Dendritic cell treated with granulocyte-macrophage colony-stimulating factor and Interleukin-4, amounts not matched to agents 40 ng/mL and 50 ng/mL, for 4 days (primary cell): ENCODE results near the gene ZNF154.
A peak's percentile ranks its signal among the peaks of the same experiment; 100 is the strongest.
"Not testable (repeated sequence)": the region's sequence is repeated elsewhere in the genome, so short reads cannot be mapped to it uniquely, and the experiment has no call there.

Experiments used
- H3K27ac Mint-ChIP-seq: one replicate; pipeline ENCODE4 v1.8.0; 2022; ENCODE audit warnings: mild to moderate bottlenecking, mixed read lengths
- H3K27me3 Mint-ChIP-seq: one replicate; pipeline ENCODE4 v1.8.0; 2022; ENCODE audit warnings: mild to moderate bottlenecking, mixed read lengths
- H3K36me3 Mint-ChIP-seq: one replicate; pipeline ENCODE4 v1.8.0; 2022; ENCODE audit warnings: low read depth, mixed read lengths
- H3K4me1 Mint-ChIP-seq: one replicate; pipeline ENCODE4 v1.8.0; 2022; ENCODE audit warnings: low read depth, mixed read lengths
- H3K4me3 Mint-ChIP-seq: one replicate; pipeline ENCODE4 v1.8.0; 2022; ENCODE audit warnings: mild to moderate bottlenecking, moderate library complexity, mixed read lengths
- H3K9me3 Mint-ChIP-seq: one replicate; pipeline ENCODE4 v1.8.0; 2022; ENCODE audit warnings: mixed read lengths
- intact Hi-C: fragments of 100-400 bp; cut with micrococcal nuclease; formaldehyde crosslinking; loops from one replicate; pipeline ENCODE4 v1.15.0; 2022

The ZNF154 gene

DNA sequence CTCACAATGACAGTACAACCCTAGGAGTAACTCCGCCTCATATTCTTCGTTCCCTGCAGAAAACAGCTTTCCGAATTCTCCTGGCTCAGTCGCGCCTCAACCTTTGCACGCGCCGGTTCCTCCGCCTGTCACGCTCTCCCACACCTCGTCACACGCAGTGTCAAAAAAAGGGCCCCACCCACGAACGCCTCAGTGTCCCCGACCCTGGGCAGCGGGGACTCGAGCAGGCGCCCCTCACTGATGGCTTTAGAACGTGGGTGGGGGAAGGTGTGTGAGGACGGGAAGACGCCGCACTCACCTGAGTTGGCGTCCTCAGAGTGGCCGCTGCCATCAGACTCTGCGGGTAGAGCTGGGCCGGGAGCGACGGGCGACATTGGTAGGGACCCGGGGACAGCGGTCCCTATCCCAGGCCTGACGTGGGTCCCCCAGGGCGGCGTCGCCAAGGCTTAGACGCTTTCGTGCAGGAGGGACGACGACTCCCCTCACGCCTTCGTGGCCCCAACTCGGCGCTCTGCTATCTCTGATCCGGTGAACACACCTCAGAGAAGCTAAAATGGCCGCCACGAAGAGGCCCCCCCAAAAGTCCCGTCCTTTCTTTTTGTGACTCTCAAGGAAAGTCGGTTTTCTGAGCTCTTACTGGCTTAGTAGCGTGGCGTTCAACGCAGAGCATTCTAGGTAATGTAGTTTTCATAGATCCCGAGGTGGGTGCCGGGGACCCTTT, at the start of gene ZNF154:
TSS of gene ZNF154 (minus strand) at position 564 of the 721 bp plus-strand sequence. CDS start at position 331, 233 bp downstream.
- peaks cover 28% of the 10 kb centered on the region for H3K36me3 Mint-ChIP-seq
- peaks cover 68% of the 10 kb centered on the region for H3K9me3 Mint-ChIP-seq
- H3K4me1 Mint-ChIP-seq = peaks cover 14% of the 10 kb centered on the region
- intact Hi-C loops = no loop called here
- peak within 1 kb of the TSS; percentile 52 for H3K27ac Mint-ChIP-seq
- peak within 1 kb of the TSS; percentile 68 for H3K4me3 Mint-ChIP-seq
- H3K27me3 Mint-ChIP-seq = peaks cover 21% of the 10 kb centered on the region

DNA sequence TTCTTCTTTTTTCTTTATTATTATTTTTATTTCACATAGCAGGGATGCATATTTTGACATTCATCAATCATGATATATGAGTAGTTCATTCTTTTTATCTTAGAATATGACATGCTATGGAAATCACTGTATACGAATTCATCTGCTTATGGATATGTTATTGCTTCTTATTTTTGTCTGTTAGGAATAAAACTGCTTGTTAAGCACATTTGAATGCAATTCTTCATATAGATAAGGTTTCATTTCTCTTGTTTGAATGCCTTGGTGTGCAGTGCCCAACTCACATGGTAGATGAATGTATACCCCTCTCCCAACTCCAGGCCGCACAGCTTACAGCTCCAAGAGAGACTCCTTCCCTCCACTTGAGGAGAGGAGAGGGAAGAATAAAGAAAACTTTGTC, 48.9 kb upstream of the ZNF154 start:
- Mint-ChIP-seq H3K27ac (no peak overlapping the region), H3K27me3 (no peaks in the 10 kb centered on the region), H3K4me1 (no peaks in the 10 kb centered on the region), H3K36me3 (peaks cover 98% of the 10 kb centered on the region), H3K9me3 (peaks cover 34% of the 10 kb centered on the region), H3K4me3 (no peak overlapping the region)
- intact Hi-C loops = no loop called here

DNA sequence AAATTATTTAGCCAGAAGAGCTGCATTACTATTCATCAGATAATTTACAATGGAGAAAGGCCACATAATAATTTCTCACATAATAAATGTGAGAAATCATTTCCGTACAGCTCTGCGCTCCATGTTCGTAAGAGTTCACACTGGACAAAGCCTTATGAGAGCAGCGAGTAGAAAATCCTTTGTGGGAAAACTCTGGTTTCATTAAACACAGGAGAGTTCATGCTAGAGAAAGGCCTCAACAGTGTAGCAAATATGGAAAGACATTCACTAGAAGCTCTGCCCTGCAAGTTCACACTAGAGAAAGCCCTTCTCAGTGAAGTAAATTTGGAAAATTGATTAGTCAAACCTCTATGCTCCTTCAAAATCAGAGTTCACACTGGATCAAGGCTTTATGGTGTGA, 46.0 kb upstream of the ZNF154 start:
- peaks cover 100% of the 10 kb centered on the region for H3K36me3 Mint-ChIP-seq
- intact Hi-C loops = no loop called here
- no peaks in the 10 kb centered on the region for H3K27me3 Mint-ChIP-seq
- H3K9me3 Mint-ChIP-seq = peaks cover 62% of the 10 kb centered on the region
- no peak overlapping the region for H3K4me3 Mint-ChIP-seq
- H3K4me1 Mint-ChIP-seq = no peaks in the 10 kb centered on the region
- H3K27ac Mint-ChIP-seq = no peak overlapping the region

DNA sequence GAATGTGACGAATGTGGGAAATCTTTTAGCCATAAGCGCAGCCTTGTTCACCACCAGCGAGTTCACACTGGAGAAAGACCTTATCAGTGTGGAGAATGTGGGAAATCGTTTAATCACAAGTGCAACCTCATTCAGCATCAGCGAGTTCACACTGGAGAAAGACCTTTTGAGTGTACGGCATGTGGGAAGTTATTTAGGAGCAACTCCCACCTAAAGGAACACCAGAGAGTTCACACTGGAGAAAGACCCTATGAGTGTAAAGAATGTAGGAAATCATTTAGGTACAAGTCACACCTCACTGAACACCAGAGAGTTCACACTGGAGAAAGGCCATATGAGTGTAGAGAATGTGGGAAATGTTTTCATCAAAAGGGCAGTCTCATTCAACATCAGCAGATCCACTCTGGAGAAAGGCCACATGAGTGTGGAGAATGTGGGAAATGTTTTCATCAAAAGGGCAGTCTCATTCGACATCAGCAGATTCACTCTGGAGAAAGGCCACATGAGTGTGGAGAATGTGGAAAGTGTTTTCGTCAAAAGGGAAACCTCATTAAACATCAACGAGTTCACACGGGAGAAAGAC, 45.2 kb upstream of the ZNF154 start:
- Mint-ChIP-seq H3K4me1 (no peaks in the 10 kb centered on the region), H3K4me3 (no peak overlapping the region), H3K36me3 (peaks cover 100% of the 10 kb centered on the region), H3K27ac (no peak overlapping the region), H3K27me3 (no peaks in the 10 kb centered on the region), H3K9me3 (peaks cover 71% of the 10 kb centered on the region)
- intact Hi-C loops = no loop called here

DNA sequence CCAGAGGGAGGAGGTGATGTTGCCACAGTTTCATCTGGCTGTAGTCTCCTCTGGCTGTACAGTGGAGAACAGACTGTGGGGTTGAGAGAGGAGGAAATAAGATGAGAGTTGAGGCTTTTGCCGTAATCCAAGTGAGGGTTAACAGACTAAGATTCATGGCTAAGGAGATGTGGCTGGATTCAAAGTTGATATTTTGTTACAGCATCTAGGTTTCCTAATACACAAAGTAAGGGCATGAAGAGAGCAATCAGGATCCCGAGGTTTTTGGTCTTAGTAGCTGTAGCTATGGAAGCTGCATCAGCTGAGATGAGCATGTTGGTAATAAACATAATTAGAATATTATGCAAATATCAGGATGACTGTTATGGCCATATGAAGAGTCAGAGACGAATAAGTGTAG, 39.0 kb upstream of the ZNF154 start:
- H3K27ac Mint-ChIP-seq = no peak overlapping the region
- peaks cover 54% of the 10 kb centered on the region for H3K9me3 Mint-ChIP-seq
- H3K36me3 Mint-ChIP-seq = peaks cover 65% of the 10 kb centered on the region
- H3K27me3 Mint-ChIP-seq = no peaks in the 10 kb centered on the region
- intact Hi-C loops = no loop called here
- peaks cover 13% of the 10 kb centered on the region for H3K4me1 Mint-ChIP-seq
- H3K4me3 Mint-ChIP-seq = peak overlapping the region; percentile 97

DNA sequence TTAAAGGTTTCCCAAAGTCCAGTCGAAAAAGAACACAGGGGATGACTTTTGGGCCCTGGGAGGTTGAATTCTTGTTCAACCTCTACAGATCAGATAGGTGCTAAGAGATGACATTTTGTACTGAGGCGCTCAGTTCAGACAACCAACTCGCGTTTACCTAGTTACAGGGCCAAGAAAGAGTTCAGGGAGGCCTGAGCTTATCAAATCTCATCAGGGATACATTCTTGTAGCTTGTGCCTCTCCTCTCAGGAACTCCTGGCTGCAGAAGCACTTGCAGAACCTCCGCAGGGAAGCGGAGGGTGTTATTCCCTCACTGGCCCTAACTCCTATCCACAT, 38.4 kb upstream of the ZNF154 start:
- Mint-ChIP-seq H3K27me3 (no peaks in the 10 kb centered on the region), H3K27ac (peak overlapping the region; percentile 96), H3K9me3 (peaks cover 48% of the 10 kb centered on the region), H3K36me3 (peaks cover 59% of the 10 kb centered on the region), H3K4me1 (peaks cover 13% of the 10 kb centered on the region), H3K4me3 (peak overlapping the region; percentile 97)
- intact Hi-C loops = no loop called here

DNA sequence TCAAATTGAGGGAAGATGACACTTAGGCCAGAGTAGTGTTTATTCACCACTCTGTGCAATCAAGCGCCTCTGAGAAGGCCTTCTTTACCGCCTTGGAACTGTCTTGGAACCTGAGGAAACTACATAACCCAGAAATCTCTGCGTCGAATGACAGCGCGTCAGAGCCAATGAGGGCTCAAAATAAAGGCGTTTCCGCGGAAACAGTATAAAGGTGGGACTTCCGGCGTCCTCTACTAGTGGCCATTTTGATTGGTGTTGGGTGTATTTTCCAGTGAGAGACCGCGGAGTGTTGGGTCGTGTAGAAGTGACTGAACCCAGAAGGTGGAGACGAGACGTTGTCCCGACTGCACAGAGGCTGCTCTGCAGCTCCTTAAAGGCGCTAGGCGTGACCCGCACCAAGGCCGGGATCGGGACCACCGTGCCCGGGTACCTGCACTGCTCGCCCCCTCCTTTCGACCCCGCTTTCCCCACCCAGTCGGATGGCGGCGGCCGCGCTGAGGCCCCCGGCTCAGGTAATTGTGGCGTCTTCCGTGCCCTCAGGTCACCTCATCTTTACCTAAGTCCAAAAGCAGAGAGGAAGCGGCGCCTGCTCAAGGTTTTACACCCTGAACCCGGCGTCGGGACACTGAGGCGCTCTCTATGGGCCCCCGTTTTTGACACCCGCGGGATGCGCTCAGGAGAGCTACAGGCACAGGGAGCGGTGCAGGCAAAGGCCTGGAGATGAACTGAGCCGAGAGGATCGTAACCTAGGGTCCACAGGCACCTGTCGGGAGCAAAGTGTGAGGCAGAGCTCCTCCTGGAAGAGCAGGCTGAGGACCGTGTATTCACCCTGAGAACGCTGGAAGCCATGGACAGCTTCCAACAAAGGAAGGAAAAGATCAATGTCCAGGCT, 37.8 kb upstream of the ZNF154 start, which contains the start of gene ZNF776:
TSS of gene ZNF776 (plus strand) at position 236 of the 892 bp plus-strand sequence. CDS start at position 480, 244 bp downstream.
- H3K9me3 Mint-ChIP-seq = peaks cover 42% of the 10 kb centered on the region
- peaks cover 13% of the 10 kb centered on the region for H3K4me1 Mint-ChIP-seq
- peak within 1 kb of the TSS; percentile 97 for H3K4me3 Mint-ChIP-seq
- H3K27me3 Mint-ChIP-seq = peaks cover 3% of the 10 kb centered on the region
- H3K36me3 Mint-ChIP-seq = peaks cover 53% of the 10 kb centered on the region
- intact Hi-C loops = loop anchor here (1.0 kb wide), 1 partner anchor 22 kb away; the partner anchor contains the start of gene ZNF586
- peak within 1 kb of the TSS; percentile 96 for H3K27ac Mint-ChIP-seq

DNA sequence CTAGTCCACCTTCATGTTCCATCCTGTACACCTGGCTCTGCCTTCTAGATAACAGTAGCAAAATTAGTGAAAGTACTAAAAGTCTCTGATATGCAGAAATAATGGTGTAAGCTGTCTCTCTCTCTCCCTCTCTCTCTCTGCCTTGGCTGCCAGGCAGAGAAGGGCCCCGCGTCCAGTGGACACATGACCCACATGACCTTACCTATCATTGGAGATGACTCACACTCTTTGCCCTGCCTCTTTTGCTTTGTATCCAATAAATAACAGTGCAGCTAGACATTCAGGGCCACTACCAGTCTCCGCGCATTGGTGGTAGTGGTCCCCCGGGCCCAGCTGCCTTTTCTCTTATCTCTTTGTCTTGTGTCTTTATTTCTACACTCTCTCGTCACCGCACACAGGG, 29.8 kb upstream of the ZNF154 start:
- H3K4me1 Mint-ChIP-seq, H3K27me3 Mint-ChIP-seq, H3K9me3 Mint-ChIP-seq, H3K27ac Mint-ChIP-seq, H3K4me3 Mint-ChIP-seq, H3K36me3 Mint-ChIP-seq: not testable (repeated sequence)
- intact Hi-C loops = loop anchor here (1.0 to 5.0 kb wide), 2 partner anchors 165 to 419 kb away; no protein-coding TSS in a partner anchor

DNA sequence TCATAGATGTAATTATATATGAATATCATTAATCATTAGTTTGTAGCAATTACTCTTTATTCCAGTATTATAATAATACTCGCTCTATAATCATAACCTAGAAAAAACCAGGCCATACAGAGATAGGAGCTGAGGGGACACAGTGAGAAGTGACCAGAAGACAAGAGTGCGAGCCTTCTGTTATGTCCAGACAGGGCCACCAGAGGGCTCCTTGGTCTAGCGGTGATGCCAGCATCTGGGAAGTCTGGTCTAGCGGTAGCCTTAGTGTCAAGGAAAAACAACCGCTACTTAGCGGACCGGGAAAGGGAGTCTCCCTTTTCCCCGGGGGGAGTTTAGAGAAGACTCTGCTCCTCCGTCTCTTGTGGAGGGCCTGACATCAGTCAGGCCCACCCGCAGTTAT, 29.3 kb upstream of the ZNF154 start:
- H3K27me3 Mint-ChIP-seq, H3K36me3 Mint-ChIP-seq, H3K4me3 Mint-ChIP-seq, H3K9me3 Mint-ChIP-seq, H3K4me1 Mint-ChIP-seq, H3K27ac Mint-ChIP-seq: not testable (repeated sequence)
- intact Hi-C loops = loop anchor here (1.0 to 5.0 kb wide), 2 partner anchors 165 to 419 kb away; no protein-coding TSS in a partner anchor

DNA sequence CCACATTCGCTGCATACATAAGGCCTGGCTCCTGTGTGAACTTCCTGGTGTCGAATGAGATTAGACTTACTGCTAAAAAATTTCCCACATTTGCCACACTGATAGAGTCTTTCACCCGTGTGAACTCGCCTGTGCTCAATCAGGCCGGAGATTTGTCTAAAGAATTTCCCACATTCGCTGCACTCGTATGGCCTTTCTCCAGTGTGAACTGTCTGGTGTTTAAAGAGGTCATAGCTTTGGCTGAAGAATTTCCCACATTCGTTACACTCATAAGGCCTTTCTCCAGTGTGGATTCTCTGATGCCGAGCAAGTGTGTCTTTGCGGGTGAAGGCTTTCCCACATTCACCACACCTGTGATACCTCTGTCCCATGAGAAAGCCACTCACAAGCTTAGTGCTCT, 11.9 kb upstream of the ZNF154 start:
- H3K9me3 Mint-ChIP-seq = peaks cover 90% of the 10 kb centered on the region
- no peak overlapping the region for H3K4me3 Mint-ChIP-seq
- intact Hi-C loops = no loop called here
- H3K4me1 Mint-ChIP-seq = no peaks in the 10 kb centered on the region
- no peak overlapping the region for H3K27ac Mint-ChIP-seq
- no peaks in the 10 kb centered on the region for H3K27me3 Mint-ChIP-seq
- peaks cover 93% of the 10 kb centered on the region for H3K36me3 Mint-ChIP-seq

DNA sequence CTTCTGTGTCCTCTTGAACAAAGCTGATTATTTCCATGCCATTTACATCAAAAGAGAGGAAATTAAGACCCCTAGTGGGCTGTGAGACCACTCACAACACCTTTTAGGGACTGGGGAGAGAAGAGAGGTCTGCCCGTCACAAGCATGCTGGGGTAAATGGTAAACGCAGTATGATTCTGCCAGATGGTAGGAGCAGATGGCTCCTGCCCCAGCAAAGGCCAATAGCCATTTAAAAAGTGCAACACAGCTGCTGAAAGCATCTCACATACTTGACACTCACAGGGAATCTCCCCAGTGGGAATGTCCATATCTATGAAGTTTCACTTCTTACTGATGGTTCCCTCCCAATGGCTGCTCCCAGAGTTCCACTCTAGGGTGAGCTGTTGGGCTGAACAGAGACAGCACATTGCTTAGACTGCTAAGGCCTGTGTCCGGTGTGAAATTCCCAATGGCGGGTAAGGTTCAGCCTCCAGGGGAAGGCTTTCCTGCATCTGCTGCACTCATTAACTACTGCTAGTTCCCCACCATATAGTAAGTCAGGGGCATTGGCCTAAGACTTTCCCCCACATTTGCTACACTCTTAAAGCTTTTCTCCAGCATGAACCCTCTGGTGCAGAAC, 11.0 kb upstream of the ZNF154 start:
- intact Hi-C loops = no loop called here
- H3K9me3 Mint-ChIP-seq = peaks cover 96% of the 10 kb centered on the region
- H3K4me3 Mint-ChIP-seq = no peak overlapping the region
- H3K27ac Mint-ChIP-seq = no peak overlapping the region
- no peaks in the 10 kb centered on the region for H3K27me3 Mint-ChIP-seq
- H3K36me3 Mint-ChIP-seq = peaks cover 94% of the 10 kb centered on the region
- H3K4me1 Mint-ChIP-seq = no peaks in the 10 kb centered on the region

DNA sequence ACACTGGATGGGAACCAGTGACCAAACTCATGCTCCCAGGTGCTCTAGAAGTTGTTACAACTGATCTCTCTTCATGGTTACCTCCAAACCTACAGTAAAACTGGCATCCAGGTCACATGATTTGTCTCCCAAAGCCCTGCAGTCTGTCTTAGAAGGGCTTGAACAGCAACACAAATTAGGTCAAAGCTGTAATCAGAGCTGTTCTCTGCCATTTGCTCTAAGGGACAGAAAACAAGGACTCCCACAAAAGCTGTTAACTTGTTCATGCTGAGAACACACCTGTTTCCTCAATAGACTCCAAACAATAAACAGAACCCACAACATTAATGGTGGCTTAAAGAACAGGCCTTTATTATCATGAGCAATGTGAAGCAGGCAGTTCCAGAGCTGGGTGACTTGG, 10.4 kb upstream of the ZNF154 start:
- Mint-ChIP-seq H3K9me3 (peaks cover 96% of the 10 kb centered on the region), H3K27ac (no peak overlapping the region), H3K36me3 (peaks cover 93% of the 10 kb centered on the region), H3K27me3 (no peaks in the 10 kb centered on the region), H3K4me3 (no peak overlapping the region), H3K4me1 (no peaks in the 10 kb centered on the region)
- intact Hi-C loops = no loop called here

DNA sequence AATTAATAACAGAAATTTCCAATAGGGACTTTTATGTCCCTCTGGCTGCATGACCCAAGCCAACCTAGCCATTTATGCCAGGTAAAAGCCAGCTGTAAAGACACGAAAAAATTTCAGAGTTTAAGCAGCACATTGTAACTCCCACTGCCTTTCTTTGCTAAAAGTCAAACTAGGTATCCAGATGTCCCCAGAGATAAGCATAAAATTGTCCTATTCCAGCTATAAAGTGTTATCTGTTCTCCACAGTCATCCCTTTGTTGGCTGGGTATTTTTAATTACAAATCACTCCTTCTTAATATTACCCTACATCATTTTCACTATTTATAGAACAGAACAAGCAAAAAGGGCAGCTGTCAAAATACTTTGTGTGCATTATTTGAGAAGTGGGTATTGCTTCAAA, 3.2 kb upstream of the ZNF154 start:
- Mint-ChIP-seq H3K27me3 (peaks cover 21% of the 10 kb centered on the region), H3K4me3 (no peak overlapping the region), H3K4me1 (peaks cover 14% of the 10 kb centered on the region), H3K36me3 (peaks cover 35% of the 10 kb centered on the region), H3K9me3 (peaks cover 68% of the 10 kb centered on the region), H3K27ac (no peak overlapping the region)
- intact Hi-C loops = no loop called here
